OCI-LY3 (cell line): ENCODE results near the gene TAOK2.

Experiments
- H2AFZ ChIP-seq: fragments of 200-600, 300-600 bp; shearing (Covaris generic); 2 replicates; pipeline ENCODE4 v1.6.0; 2014; ENCODE audit warnings: antibody characterized with exemption, low read depth, low read length
- H3K27ac ChIP-seq: fragments of 200-600, 300-600 bp; sonication (generic); 2 replicates; pipeline ENCODE4 v1.5.1; 2014; ENCODE audit warnings: mild to moderate bottlenecking, low read length, moderate library complexity, mixed read lengths
- H3K27me3 ChIP-seq: fragments of 200-600, 300-600 bp; sonication (generic); 2 replicates; pipeline ENCODE4 v1.6.1; 2014; ENCODE audit warnings: low read depth, low read length, mixed read lengths
- H3K36me3 ChIP-seq: fragments of 200-600, 300-600 bp; sonication (generic); replicated peaks from 2 replicates; pipeline ENCODE3; 2014; ENCODE audit warnings: low read depth, low read length, mixed read lengths
- H3K4me1 ChIP-seq: fragments of 300-600, 200-600 bp; sonication (generic); 2 replicates; pipeline ENCODE4 v1.6.1; 2014; ENCODE audit warnings: low read length, mixed read lengths
- H3K4me2 ChIP-seq: fragments of 200-600, 300-600 bp; sonication (generic); 2 replicates; pipeline ENCODE4 v1.6.1; 2014; ENCODE audit warnings: low read length, mixed read lengths
- H3K4me3 ChIP-seq: fragments of 300-600, 200-600 bp; sonication (generic); 2 replicates; pipeline ENCODE4 v1.5.1; 2014; ENCODE audit warnings: antibody characterized with exemption, mild to moderate bottlenecking, low read length, moderate library complexity
- H3K79me2 ChIP-seq: fragments of 300-600, 200-600 bp; shearing (Covaris generic); 2 replicates; pipeline ENCODE4 v1.6.1; 2014; ENCODE audit warnings: mild to moderate bottlenecking, low read length, mixed read lengths
- H3K9ac ChIP-seq: fragments of 300-600, 200-600 bp; shearing (Covaris generic); 2 replicates; pipeline ENCODE4 v1.6.0; 2014; ENCODE audit warnings: mild to moderate bottlenecking, low read length, moderate library complexity
- H3K9me3 ChIP-seq: fragments of 200-600, 300-600 bp; shearing (Covaris generic); 2 replicates; pipeline ENCODE4 v1.6.1; 2014; ENCODE audit warnings: low read length, mixed read lengths; ENCODE audit not compliant: insufficient read depth
- H4K20me1 ChIP-seq: fragments of 200-600, 300-600 bp; sonication (generic); 2 replicates; pipeline ENCODE4 v1.6.1; 2016; ENCODE audit warnings: low read length, mixed read lengths; ENCODE audit not compliant: insufficient read depth
- EZH2phosphoT487 ChIP-seq: fragments of 200-600 bp; shearing (Covaris generic); IDR thresholded peaks from 2 replicates; pipeline ENCODE4 v1.6.1; 2018; ENCODE audit warnings: antibody characterized with exemption, mixed run types, low read depth
- TF ChIP-seq, protein P1 (sequence below): fragments of 200-600, 300-600 bp; sonication (generic); IDR thresholded peaks from 2 replicates; pipeline ENCODE4 v1.5.1; 2014; ENCODE audit warnings: antibody characterized with exemption, low read length, low read depth

Gene TAOK2

DNA sequence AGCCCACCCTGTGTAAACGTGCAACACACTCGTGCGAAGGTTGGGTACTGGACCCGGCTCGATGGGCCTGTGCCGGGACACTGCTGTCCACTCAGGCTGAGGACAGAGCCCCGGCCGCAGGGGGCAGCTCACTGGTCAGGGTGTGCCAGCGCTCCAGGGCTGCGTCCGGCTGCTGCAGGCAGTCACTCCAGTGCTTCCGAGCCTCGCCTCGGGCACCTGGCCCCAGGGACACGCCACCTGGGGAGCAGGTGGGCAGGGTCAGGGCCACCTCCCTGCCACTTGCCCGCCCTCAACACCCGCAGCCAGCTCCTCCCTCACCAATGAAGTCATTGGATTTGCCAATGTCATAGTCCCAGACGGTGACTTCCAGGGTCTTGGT is 32.4 kb downstream of the TAOK2 start:
- H3K9me3 ChIP-seq, result no peaks in the 10 kb centered on the region
- no peaks in the 10 kb centered on the region for H3K79me2 ChIP-seq
- peaks cover 4% of the 10 kb centered on the region; the same call in 1 of the 2 replicates for H3K4me1 ChIP-seq
- H3K9ac ChIP-seq, result no peak overlapping the region
- no peak overlapping the region for H3K27ac ChIP-seq
- H3K36me3 ChIP-seq, result peaks cover 3% of the 10 kb centered on the region
- H3K4me2 ChIP-seq, result no peak overlapping the region
- TF ChIP-seq, protein P1, sequence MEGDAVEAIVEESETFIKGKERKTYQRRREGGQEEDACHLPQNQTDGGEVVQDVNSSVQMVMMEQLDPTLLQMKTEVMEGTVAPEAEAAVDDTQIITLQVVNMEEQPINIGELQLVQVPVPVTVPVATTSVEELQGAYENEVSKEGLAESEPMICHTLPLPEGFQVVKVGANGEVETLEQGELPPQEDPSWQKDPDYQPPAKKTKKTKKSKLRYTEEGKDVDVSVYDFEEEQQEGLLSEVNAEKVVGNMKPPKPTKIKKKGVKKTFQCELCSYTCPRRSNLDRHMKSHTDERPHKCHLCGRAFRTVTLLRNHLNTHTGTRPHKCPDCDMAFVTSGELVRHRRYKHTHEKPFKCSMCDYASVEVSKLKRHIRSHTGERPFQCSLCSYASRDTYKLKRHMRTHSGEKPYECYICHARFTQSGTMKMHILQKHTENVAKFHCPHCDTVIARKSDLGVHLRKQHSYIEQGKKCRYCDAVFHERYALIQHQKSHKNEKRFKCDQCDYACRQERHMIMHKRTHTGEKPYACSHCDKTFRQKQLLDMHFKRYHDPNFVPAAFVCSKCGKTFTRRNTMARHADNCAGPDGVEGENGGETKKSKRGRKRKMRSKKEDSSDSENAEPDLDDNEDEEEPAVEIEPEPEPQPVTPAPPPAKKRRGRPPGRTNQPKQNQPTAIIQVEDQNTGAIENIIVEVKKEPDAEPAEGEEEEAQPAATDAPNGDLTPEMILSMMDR, result no peak
- H3K4me3 ChIP-seq, result no peak overlapping the region
- H2AFZ ChIP-seq, result no peak overlapping the region
- H4K20me1 ChIP-seq, result no peaks in the 10 kb centered on the region
- H3K27me3 ChIP-seq, result no peaks in the 10 kb centered on the region

DNA sequence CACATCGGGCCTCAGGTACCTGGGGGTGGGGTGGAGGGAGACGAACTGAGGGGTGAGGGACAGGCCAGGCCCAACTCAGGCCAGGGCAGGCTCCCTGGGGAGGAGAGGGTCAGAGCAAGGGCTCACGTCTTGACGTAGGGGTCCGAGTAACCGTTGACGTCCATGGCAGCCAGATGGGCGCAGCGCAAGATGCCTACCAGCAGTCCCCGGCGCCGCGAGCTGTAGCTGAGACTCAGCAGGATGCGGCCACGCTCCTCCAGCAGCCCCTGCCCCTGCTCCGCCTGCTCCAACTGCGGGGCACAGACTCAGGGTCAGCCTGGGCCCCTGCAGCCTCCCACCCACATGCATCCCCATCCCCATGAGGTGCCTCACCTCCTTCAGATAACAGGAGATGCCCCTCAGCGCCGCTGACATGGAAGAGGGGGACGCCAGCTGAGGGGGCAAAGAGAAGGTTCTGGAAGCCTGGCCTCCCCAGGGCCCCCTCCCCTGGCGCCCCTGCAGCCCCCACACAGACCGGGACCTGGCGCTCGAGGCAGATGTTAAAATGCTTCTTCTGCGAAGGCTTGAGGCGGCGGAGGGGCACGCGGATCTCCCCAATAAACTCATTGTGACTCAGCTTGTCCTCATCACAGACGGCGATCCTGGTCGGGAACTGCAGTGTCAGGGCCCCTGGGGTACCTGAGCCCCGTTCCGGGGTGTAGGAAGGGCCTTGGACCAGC is 33.1 kb downstream of the TAOK2 start:
- no peak overlapping the region for H2AFZ ChIP-seq
- no peak overlapping the region for H3K9ac ChIP-seq
- no peaks in the 10 kb centered on the region for H3K79me2 ChIP-seq
- no peak overlapping the region for H3K4me2 ChIP-seq
- peaks cover 8% of the 10 kb centered on the region; the same call in 1 of the 2 replicates for H3K4me1 ChIP-seq
- no peak overlapping the region for H3K27ac ChIP-seq
- TF ChIP-seq, protein P1, result no peak
- TF ChIP-seq EZH2phosphoT487, result no peak
- H3K4me3 ChIP-seq, result no peak overlapping the region
- H3K9me3 ChIP-seq, result no peaks in the 10 kb centered on the region
- H3K27me3 ChIP-seq, result no peaks in the 10 kb centered on the region
- H4K20me1 ChIP-seq, result no peaks in the 10 kb centered on the region
- peaks cover 3% of the 10 kb centered on the region for H3K36me3 ChIP-seq

DNA sequence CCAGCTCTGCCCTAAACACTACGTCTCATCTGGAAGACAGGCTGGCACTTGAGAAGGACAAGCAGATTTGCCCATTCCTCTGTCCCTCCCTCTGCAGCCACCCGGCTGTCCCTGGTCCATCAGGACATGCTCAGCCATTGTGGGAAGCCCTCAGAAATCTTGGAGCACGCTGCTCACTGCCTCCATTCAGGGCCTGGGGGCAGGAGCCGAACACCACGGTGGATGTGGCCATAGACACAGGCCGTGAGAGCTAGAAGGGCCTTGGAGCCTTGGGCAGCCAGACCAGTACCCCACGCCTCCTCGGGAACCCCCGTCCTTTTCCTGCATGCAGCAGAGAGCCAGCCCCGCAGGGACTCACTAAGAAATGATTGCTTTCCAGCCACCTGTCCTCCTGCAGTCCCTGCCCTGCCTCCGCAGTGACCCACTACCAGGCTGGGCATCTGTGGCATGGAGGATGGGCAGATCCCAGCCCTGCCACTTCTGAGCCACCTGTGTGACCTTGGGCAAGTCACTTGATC is 33.8 kb downstream of the TAOK2 start:
- no peak overlapping the region for H3K4me2 ChIP-seq
- H3K9me3 ChIP-seq, result no peaks in the 10 kb centered on the region
- no peak for TF ChIP-seq EZH2phosphoT487
- TF ChIP-seq, protein P1, result no peak
- H3K36me3 ChIP-seq, result peaks cover 3% of the 10 kb centered on the region
- H3K4me1 ChIP-seq, result peaks cover 14% of the 10 kb centered on the region; the same call in 1 of the 2 replicates
- no peak overlapping the region for H3K9ac ChIP-seq
- H3K27ac ChIP-seq, result no peak overlapping the region
- no peak overlapping the region for H2AFZ ChIP-seq
- no peak overlapping the region for H3K4me3 ChIP-seq
- H3K79me2 ChIP-seq, result no peaks in the 10 kb centered on the region
- H4K20me1 ChIP-seq, result no peaks in the 10 kb centered on the region
- H3K27me3 ChIP-seq, result no peaks in the 10 kb centered on the region

DNA sequence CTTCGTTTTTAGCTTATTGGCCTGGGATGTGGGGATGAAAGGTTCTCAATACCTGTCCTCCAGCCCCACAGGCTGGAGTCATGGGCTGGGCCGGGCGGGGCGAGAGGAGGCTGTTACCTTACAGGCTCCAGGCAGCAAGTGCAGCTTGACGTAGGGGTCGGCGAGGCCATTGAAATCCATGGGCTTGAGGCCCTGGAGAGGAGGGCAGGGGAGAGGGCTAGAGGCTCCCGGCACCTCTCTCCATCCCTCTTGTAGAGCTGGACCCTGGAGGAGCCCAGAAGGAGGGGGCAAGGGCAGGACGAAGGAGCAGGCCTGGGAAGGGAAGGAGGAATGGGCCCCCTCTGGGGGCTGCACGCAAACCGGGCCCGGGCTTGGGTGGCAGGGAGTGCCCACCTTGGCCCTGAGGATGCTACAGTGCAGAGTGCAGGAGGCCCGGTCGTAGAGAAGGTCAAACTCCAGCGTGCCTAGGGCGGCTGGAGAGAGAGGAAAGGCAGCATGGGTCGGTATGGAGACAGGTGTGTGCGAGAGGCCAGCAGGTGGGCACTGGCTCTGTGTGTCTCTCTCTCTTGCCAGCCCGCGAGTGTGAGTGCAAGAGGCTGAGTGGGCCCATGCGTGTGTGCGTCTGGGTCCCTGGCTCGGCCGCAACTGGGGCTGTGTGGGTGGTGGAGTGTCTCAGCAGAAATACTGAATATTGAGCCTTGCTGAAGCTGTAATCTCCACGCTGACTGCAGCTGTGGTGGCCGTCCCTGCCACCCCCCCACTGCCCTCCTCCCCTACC is 35.6 kb downstream of the TAOK2 start:
- Histone ChIP-seq H3K9ac (no peak overlapping the region), H3K27me3 (no peaks in the 10 kb centered on the region), H3K79me2 (no peaks in the 10 kb centered on the region), H3K36me3 (no peaks in the 10 kb centered on the region), H3K9me3 (no peaks in the 10 kb centered on the region), H3K4me2 (no peak overlapping the region), H3K4me3 (no peak overlapping the region), H4K20me1 (no peaks in the 10 kb centered on the region), H2AFZ (no peak overlapping the region), H3K27ac (no peak overlapping the region), H3K4me1 (peaks cover 24% of the 10 kb centered on the region)
- TF ChIP-seq, protein P1, result no peak
- TF ChIP-seq EZH2phosphoT487, result no peak
